ENCODE data around the gene ITM2C.

GRCh38 chr2:230900336-230900995, 35.7 kb downstream of the ITM2C start:
- TF ChIP-seq CTCF (optimal IDR thresholded peaks at IDR 0.05 in 1 of 3, IDR thresholded peaks at IDR 0.05 in 1 of 3, conservative IDR thresholded peaks at IDR 0.05 in 1 of 3; ENCODE audit: extremely low read depth in 1 of 3, insufficient read depth in 2 of 3, low read length in 3 of 3) = no peak
- no peak for TF ChIP-seq EZH2 (IDR thresholded peaks at IDR 0.05; ENCODE audit: low read length)
